ENCODE results near the gene MEF2C.

GRCh38 chr5:88837817-88838216, 45.2 kb downstream of the MEF2C start:
- TF ChIP-seq, protein P1, sequence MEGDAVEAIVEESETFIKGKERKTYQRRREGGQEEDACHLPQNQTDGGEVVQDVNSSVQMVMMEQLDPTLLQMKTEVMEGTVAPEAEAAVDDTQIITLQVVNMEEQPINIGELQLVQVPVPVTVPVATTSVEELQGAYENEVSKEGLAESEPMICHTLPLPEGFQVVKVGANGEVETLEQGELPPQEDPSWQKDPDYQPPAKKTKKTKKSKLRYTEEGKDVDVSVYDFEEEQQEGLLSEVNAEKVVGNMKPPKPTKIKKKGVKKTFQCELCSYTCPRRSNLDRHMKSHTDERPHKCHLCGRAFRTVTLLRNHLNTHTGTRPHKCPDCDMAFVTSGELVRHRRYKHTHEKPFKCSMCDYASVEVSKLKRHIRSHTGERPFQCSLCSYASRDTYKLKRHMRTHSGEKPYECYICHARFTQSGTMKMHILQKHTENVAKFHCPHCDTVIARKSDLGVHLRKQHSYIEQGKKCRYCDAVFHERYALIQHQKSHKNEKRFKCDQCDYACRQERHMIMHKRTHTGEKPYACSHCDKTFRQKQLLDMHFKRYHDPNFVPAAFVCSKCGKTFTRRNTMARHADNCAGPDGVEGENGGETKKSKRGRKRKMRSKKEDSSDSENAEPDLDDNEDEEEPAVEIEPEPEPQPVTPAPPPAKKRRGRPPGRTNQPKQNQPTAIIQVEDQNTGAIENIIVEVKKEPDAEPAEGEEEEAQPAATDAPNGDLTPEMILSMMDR (IDR thresholded peaks at IDR 0.05), result no peak
- TF ChIP-seq POLR2A (IDR thresholded peaks at IDR 0.05), result no peak
